Osteocyte (in vitro differentiated cells): Measurements from ENCODE around the gene RPRD1B. TPM values are rescaled to one million over a fixed set of nuclear protein-coding genes. Genes with fewer than 3 reads are reported as not detected.
A peak's percentile ranks its signal among the peaks of the same experiment; 100 is the strongest.

Source experiments
- DNase-seq: peaks from one replicate; pipeline ENCODE4 v3.0.0; 2021; ENCODE audit warnings: mixed read lengths; ENCODE audit not compliant: unreplicated experiment; ENCODE audit errors: extremely low spot score
- H3K27ac Mint-ChIP-seq: one replicate; pipeline ENCODE4 v1.8.0; 2021; ENCODE audit warnings: mild to moderate bottlenecking, mixed read lengths; ENCODE audit not compliant: unreplicated experiment
- H3K27me3 Mint-ChIP-seq: one replicate; pipeline ENCODE4 v1.8.0; 2021; ENCODE audit warnings: mixed read lengths; ENCODE audit not compliant: unreplicated experiment
- H3K36me3 Mint-ChIP-seq: one replicate; pipeline ENCODE4 v1.8.0; 2021; ENCODE audit warnings: mixed read lengths; ENCODE audit not compliant: unreplicated experiment
- H3K4me1 Mint-ChIP-seq: one replicate; pipeline ENCODE4 v1.8.0; 2021; ENCODE audit warnings: mixed read lengths; ENCODE audit not compliant: unreplicated experiment
- H3K4me3 Mint-ChIP-seq: one replicate; pipeline ENCODE4 v1.8.0; 2021; ENCODE audit warnings: mild to moderate bottlenecking, moderate library complexity, mixed read lengths; ENCODE audit not compliant: unreplicated experiment
- H3K9me3 Mint-ChIP-seq: one replicate; pipeline ENCODE4 v1.8.0; 2021; ENCODE audit warnings: mixed read lengths; ENCODE audit not compliant: unreplicated experiment
- total RNA-seq: library from RNA; stranded (reverse); gene quantifications from 2 replicates; pipeline ENCODE4 v1.2.1, GENCODE V29; 2021
- TF ChIP-seq, protein P1 (sequence below): fragments of 200-600 bp; sonication (generic); IDR thresholded peaks from 2 replicates; pipeline ENCODE4 v1.5.0; 2021; ENCODE audit warnings: antibody characterized with exemption, mild to moderate bottlenecking, moderate library complexity

Gene RPRD1B
- total RNA-seq, 1 donor from 2014 or later: 28.5 TPM

DNA sequence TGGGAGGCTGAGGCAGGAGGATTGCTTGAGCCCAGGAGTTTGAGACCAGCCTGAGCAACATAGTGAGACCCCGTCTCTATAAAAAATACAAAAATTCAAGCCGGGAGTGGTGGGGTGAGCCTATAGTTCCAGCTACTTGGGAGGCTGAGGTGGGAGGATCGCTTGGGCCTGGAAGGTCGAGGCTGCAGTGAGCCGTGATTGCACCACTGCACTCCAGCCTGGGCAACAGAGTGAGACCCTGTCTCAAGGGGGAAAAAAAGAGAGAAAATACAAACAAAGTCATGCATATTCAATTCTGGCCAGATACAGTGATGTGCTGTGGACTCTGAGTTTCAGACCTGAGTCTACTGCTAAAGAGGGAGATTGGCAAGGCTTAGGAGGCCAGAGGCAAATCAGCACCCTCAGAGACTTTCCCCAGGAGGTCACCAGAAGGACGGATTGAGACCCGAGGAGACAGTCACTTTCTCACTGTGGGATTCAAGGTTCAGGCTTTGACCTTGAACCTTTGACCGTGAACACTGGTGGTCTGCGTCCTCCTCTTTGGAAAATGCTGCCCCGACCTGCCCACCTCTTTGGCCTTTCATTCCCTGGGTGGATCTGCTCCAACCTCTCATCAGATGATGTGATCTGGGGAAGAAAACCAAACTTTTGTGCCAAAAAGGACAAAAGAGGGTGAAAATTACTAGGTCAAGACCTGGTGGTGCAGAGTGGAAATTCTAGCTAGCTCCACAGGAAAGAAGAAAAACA is 100.3 kb downstream of the RPRD1B start:
- no peaks in the 10 kb centered on the region for H3K9me3 Mint-ChIP-seq
- no peak for DNase-seq
- no peaks in the 10 kb centered on the region for H3K27me3 Mint-ChIP-seq
- TF ChIP-seq, protein P1, sequence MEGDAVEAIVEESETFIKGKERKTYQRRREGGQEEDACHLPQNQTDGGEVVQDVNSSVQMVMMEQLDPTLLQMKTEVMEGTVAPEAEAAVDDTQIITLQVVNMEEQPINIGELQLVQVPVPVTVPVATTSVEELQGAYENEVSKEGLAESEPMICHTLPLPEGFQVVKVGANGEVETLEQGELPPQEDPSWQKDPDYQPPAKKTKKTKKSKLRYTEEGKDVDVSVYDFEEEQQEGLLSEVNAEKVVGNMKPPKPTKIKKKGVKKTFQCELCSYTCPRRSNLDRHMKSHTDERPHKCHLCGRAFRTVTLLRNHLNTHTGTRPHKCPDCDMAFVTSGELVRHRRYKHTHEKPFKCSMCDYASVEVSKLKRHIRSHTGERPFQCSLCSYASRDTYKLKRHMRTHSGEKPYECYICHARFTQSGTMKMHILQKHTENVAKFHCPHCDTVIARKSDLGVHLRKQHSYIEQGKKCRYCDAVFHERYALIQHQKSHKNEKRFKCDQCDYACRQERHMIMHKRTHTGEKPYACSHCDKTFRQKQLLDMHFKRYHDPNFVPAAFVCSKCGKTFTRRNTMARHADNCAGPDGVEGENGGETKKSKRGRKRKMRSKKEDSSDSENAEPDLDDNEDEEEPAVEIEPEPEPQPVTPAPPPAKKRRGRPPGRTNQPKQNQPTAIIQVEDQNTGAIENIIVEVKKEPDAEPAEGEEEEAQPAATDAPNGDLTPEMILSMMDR: no peak
- H3K36me3 Mint-ChIP-seq: peaks cover 4% of the 10 kb centered on the region
- peak overlapping the region; percentile 80 for H3K27ac Mint-ChIP-seq
- H3K4me3 Mint-ChIP-seq: no peak overlapping the region
- peaks cover 36% of the 10 kb centered on the region for H3K4me1 Mint-ChIP-seq

DNA sequence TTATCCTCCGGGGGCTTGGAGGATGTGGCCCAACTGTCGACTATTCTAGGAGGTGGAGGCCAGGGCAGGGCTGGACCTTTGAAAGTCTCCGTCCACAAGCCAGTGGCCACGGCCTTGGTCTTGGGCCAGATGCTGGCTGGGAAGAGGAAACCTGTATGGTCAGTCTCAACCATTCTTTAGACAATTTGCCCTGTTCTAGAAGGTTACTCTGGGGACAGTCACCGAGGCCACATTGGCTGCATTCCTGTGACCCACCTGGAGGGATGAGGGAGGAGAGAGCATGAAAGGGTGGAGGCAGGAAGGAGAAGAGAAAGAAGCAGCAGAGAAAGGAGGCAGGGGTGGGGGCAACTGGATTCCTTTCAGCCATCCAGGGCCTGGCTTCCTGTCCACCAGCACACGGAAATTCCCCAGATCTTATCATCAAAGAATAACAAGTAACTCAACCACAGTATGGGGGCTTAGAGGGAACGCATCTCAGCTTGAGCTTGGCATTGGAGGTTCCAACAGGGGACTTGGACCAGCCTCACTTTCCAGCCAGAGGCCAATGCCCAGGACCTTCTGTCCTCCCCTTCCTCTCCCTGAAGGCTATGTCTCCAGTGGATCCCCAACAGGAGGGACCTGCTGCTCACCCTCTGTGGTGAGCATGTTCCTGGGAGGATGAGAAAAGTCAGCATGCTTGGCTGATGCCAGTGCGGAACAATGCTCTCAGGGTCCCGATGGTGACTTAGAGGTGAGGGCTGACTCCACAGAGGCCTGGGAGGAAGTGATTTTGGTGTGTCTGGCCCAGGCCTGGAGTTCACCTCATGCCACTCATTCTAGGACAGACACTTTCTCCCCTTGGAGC is 101.1 kb downstream of the RPRD1B start:
- peak overlapping the region; percentile 80 for H3K27ac Mint-ChIP-seq
- peaks cover 42% of the 10 kb centered on the region for H3K4me1 Mint-ChIP-seq
- H3K4me3 Mint-ChIP-seq: no peak overlapping the region
- H3K36me3 Mint-ChIP-seq: peaks cover 4% of the 10 kb centered on the region
- H3K9me3 Mint-ChIP-seq: no peaks in the 10 kb centered on the region
- TF ChIP-seq, protein P1: no peak
- DNase-seq: no peak
- no peaks in the 10 kb centered on the region for H3K27me3 Mint-ChIP-seq

DNA sequence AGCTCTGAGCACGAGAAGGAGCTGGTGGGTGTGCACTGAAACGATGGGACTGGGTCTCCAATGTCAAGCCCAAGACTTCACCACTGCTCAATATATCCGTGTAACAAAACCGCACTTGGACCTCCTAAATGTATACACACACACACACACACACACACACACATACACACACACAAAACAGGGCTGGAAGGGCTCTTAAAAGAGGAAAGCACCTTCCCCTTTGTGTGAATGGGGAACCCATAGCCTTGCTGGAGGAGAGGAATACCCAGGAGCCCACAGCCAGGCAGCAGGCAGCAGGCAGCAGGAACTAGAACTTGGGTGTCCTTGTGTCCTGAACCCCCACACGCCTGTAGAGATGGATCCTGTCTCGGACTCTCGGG is 101.7 kb downstream of the RPRD1B start:
- H3K27me3 Mint-ChIP-seq: no peaks in the 10 kb centered on the region
- peaks cover 49% of the 10 kb centered on the region for H3K4me1 Mint-ChIP-seq
- TF ChIP-seq, protein P1: no peak
- DNase-seq: no peak
- H3K27ac Mint-ChIP-seq: no peak overlapping the region
- H3K9me3 Mint-ChIP-seq: no peaks in the 10 kb centered on the region
- H3K36me3 Mint-ChIP-seq: peaks cover 4% of the 10 kb centered on the region
- H3K4me3 Mint-ChIP-seq: no peak overlapping the region

DNA sequence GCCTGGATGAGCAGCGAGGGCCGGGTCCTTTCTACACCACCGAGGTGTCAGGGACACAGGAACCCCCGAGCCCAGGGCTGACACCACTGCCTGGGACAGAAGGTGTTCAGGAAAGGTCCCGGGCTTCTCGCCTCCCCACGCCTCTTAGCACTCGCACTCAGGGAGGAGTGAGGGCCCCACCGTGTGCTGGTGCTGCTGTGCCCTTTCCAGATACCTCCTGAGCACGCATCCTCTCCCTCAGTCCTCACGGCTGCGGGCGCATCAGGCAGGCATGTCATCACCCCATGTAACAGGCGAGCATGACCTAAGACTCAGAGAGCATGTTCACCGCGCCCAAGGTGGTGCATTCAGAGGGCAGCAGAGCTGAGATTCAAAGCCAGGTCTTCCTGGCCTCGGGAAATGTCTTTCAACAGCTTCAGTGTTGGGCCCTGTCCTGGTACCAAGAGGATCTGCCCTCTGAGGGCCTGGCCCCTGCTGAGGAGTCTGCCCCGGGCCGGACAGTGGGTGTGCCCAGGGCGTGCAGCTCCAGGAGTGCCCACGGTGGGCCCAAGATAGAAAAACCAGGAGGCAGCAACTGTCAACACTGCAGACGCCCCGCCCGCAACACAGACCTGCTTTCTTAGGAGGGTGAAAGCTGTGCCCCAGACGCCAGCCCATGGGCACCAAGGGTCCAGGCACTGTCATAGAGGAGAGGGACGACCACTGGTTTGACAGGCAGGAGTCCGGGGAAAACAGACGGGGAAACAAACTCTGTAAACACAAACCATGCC is 102.3 kb downstream of the RPRD1B start:
- Mint-ChIP-seq H3K27ac (no peak overlapping the region), H3K9me3 (no peaks in the 10 kb centered on the region), H3K27me3 (no peaks in the 10 kb centered on the region), H3K4me1 (peaks cover 54% of the 10 kb centered on the region), H3K4me3 (no peak overlapping the region), H3K36me3 (peaks cover 4% of the 10 kb centered on the region)
- DNase-seq: no peak
- TF ChIP-seq, protein P1: no peak
